Osteocyte (in vitro differentiated cells): ENCODE data around the gene CCNB3. TPM values are rescaled to one million over a fixed set of nuclear protein-coding genes. Genes with fewer than 3 reads are reported as not detected.

Experiments used
- DNase-seq: peaks from one replicate; pipeline ENCODE4 v3.0.0; 2021; ENCODE audit warnings: mixed read lengths; ENCODE audit not compliant: unreplicated experiment; ENCODE audit errors: extremely low spot score
- H3K27ac Mint-ChIP-seq: one replicate; pipeline ENCODE4 v1.8.0; 2021; ENCODE audit warnings: mild to moderate bottlenecking, mixed read lengths; ENCODE audit not compliant: unreplicated experiment
- H3K27me3 Mint-ChIP-seq: one replicate; pipeline ENCODE4 v1.8.0; 2021; ENCODE audit warnings: mixed read lengths; ENCODE audit not compliant: unreplicated experiment
- H3K36me3 Mint-ChIP-seq: one replicate; pipeline ENCODE4 v1.8.0; 2021; ENCODE audit warnings: mixed read lengths; ENCODE audit not compliant: unreplicated experiment
- H3K4me1 Mint-ChIP-seq: one replicate; pipeline ENCODE4 v1.8.0; 2021; ENCODE audit warnings: mixed read lengths; ENCODE audit not compliant: unreplicated experiment
- H3K4me3 Mint-ChIP-seq: one replicate; pipeline ENCODE4 v1.8.0; 2021; ENCODE audit warnings: mild to moderate bottlenecking, moderate library complexity, mixed read lengths; ENCODE audit not compliant: unreplicated experiment
- H3K9me3 Mint-ChIP-seq: one replicate; pipeline ENCODE4 v1.8.0; 2021; ENCODE audit warnings: mixed read lengths; ENCODE audit not compliant: unreplicated experiment
- total RNA-seq: library from RNA; stranded (reverse); gene quantifications from 2 replicates; pipeline ENCODE4 v1.2.1, GENCODE V29; 2021
- TF ChIP-seq, protein P1 (sequence below): fragments of 200-600 bp; sonication (generic); IDR thresholded peaks from 2 replicates; pipeline ENCODE4 v1.5.0; 2021; ENCODE audit warnings: antibody characterized with exemption, mild to moderate bottlenecking, moderate library complexity

Gene CCNB3
- total RNA-seq, 1 donor from 2014 or later: 0.48 TPM

DNA sequence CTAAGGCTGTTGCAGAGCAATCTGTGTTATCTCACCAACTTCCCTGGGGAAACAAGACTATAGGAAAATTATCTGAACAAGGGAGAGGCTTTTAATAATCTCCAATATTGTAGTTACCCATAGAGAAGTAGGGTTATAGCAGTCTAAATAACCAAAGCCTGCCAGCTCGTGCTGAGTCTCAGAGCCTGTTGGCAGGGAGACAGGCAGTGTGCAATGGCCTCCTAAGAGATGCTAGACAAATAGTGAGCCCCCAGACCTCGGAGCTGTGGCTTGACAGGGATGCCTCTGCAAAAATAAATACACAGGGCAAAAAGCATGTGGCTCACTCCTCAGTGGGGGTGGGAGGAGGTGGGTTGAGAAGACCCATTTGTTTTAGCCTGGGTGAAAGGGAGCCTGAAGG, 189.3 kb downstream of the CCNB3 start:
- TF ChIP-seq, protein P1, sequence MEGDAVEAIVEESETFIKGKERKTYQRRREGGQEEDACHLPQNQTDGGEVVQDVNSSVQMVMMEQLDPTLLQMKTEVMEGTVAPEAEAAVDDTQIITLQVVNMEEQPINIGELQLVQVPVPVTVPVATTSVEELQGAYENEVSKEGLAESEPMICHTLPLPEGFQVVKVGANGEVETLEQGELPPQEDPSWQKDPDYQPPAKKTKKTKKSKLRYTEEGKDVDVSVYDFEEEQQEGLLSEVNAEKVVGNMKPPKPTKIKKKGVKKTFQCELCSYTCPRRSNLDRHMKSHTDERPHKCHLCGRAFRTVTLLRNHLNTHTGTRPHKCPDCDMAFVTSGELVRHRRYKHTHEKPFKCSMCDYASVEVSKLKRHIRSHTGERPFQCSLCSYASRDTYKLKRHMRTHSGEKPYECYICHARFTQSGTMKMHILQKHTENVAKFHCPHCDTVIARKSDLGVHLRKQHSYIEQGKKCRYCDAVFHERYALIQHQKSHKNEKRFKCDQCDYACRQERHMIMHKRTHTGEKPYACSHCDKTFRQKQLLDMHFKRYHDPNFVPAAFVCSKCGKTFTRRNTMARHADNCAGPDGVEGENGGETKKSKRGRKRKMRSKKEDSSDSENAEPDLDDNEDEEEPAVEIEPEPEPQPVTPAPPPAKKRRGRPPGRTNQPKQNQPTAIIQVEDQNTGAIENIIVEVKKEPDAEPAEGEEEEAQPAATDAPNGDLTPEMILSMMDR: no peak
- Mint-ChIP-seq H3K36me3 (no peaks in the 10 kb centered on the region), H3K27ac (no peak overlapping the region), H3K4me1 (no peaks in the 10 kb centered on the region), H3K4me3 (no peak overlapping the region), H3K9me3 (peaks cover 28% of the 10 kb centered on the region), H3K27me3 (no peaks in the 10 kb centered on the region)
- DNase-seq: no peak

Other genes with a start within 250 kb of the CCNB3 start
- not detected in 2 replicates for gene AKAP4, start 3.8 kb upstream of the CCNB3 start, total RNA-seq